Panc1 (cell line): ENCODE measurements around the gene CFAP221. TPM values are rescaled to one million over a fixed set of nuclear protein-coding genes. Genes with fewer than 3 reads are reported as not detected.

Experiments
- ATAC-seq: fragments of 200-7000 bp; cut with Tn5 transposase; 2 replicates; pipeline ENCODE4 v1.9.1; 2020; ENCODE audit warnings: mild to moderate bottlenecking, moderate library complexity
- BruUV-seq: library from RNA; stranded (reverse); fragments of 400-500 nt; replicated peaks from 2 replicates; lab custom pipeline; 2021; lab: Mats Ljungman, UMichigan
- CTCF ChIA-PET: fragments of 300-600 bp; sonication (Branson Sonifier 250); formaldehyde crosslinking; loops from one replicate; lab custom pipeline; 2022; ENCODE audit warnings: antibody characterized with exemption; lab: Charles Lee
- POLR2A ChIA-PET: fragments of 300-600 bp; sonication (Branson Sonifier 250); formaldehyde crosslinking; loops from one replicate; lab custom pipeline; 2022; ENCODE audit warnings: antibody characterized with exemption; lab: Charles Lee
- DNase-seq: peaks from one replicate; pipeline ENCODE4 v3.0.0-alpha.2; 2010; ENCODE audit warnings: low read depth, low spot score
- H3K27ac ChIP-seq: 2 replicates; pipeline ENCODE4 v1.5.1; 2011; ENCODE audit warnings: mild to moderate bottlenecking, low read length, inconsistent platforms
- H3K27me3 ChIP-seq: fragments of 200-500 bp; sonication (Bioruptor generic); 2 replicates; pipeline ENCODE4 v1.6.0; 2014; ENCODE audit warnings: low read length, inconsistent platforms; ENCODE audit not compliant: control insufficient read depth, insufficient read depth
- H3K36me3 ChIP-seq: fragments of 200-500 bp; sonication (Bioruptor generic); 2 replicates; pipeline ENCODE4 v1.5.1; 2014; ENCODE audit warnings: inconsistent platforms, mild to moderate bottlenecking, low read length, moderate library complexity; ENCODE audit not compliant: control insufficient read depth, insufficient read depth
- H3K4me1 ChIP-seq: 2 replicates; pipeline ENCODE4 v1.5.1; 2011; ENCODE audit warnings: inconsistent platforms, mild to moderate bottlenecking, low read length, moderate library complexity; ENCODE audit not compliant: control insufficient read depth, insufficient read depth
- H3K4me3 ChIP-seq, 2 experiments: 2 replicates each; pipeline ENCODE4 v1.5.1; 2011 to 2012; ENCODE audit warnings: low read depth in 2 of 2, low read length in 2 of 2, mild to moderate bottlenecking in 2 of 2, inconsistent platforms in 1 of 2, moderate library complexity in 1 of 2
- H3K9me3 ChIP-seq: fragments of 200-500 bp; sonication (Bioruptor generic); 2 replicates; pipeline ENCODE4 v1.5.1; 2014; ENCODE audit warnings: low read depth, mild to moderate bottlenecking, inconsistent platforms, low read length, moderate library complexity; ENCODE audit not compliant: control insufficient read depth, insufficient read depth
- CTCF ChIP-seq: fragments of 450-650 bp; IDR thresholded peaks from 2 replicates; pipeline ENCODE4 v1.5.1; 2017; ENCODE audit warnings: mild to moderate bottlenecking
- POLR2AphosphoS5 ChIP-seq: IDR thresholded peaks from 2 replicates; pipeline ENCODE4 v1.6.1; 2012; ENCODE audit warnings: mild to moderate bottlenecking, low read depth, low read length, moderate library complexity
- REST ChIP-seq, 2 experiments: IDR thresholded peaks; 2 replicates each; pipeline ENCODE4 v1.6.1; 2011 to 2012; ENCODE audit warnings: low read depth in 2 of 2, control low read depth in 1 of 2, low read length in 1 of 2, mild to moderate bottlenecking in 1 of 2, moderate library complexity in 1 of 2; ENCODE audit not compliant: insufficient read depth in 1 of 2
- SIN3A ChIP-seq: IDR thresholded peaks from 2 replicates; pipeline ENCODE4 v1.6.1; 2012; ENCODE audit warnings: low read depth, mild to moderate bottlenecking, low read length, moderate library complexity, borderline replicate concordance; ENCODE audit not compliant: insufficient read depth
- TCF7L2 ChIP-seq: IDR thresholded peaks from 2 replicates; pipeline ENCODE4 v1.6.1; 2011; ENCODE audit warnings: mild to moderate bottlenecking, low read depth, low read length, inconsistent platforms
- in situ Hi-C: cut with HindIII; loops from 2 replicates; pipeline ENCODE4 v1.10.0; 2016; ENCODE audit warnings: low sequenced_read_pairs, low pct_unique_long_range_greater_than_20kb
- intact Hi-C: fragments of 100-400 bp; cut with micrococcal nuclease; formaldehyde crosslinking; loops from one replicate; pipeline ENCODE4 v1.10.0; 2022; ENCODE audit not compliant: unreplicated experiment
- total RNA-seq: library from RNA; stranded (reverse); gene quantifications from one replicate; pipeline ENCODE4 v1.2.1, GENCODE V29; 2021; ENCODE audit not compliant: unreplicated experiment

The CFAP221 gene
- total RNA-seq, 1 experiment from 2014 or later = not detected

- ChIA-PET POLR2A (no interaction called here), CTCF (no interaction called here)
- ATAC-seq = no peak
- BruUV-seq = no TSS peak
- TF ChIP-seq REST (IDR thresholded peaks at IDR 0.05; ENCODE audit: insufficient read depth in 1 of 2, low read depth in 2 of 2, low read length in 1 of 2) (no peak), SIN3A (no peak)
- no peak for DNase-seq
- H3K9me3 ChIP-seq = no peaks in the 10 kb centered on the region
- H3K27ac ChIP-seq = no peak overlapping the region
- no peaks in the 10 kb centered on the region for H3K27me3 ChIP-seq
- no peak overlapping the region for H3K4me3 ChIP-seq
- no peaks in the 10 kb centered on the region for H3K36me3 ChIP-seq
- intact Hi-C loops = no loop called here
- H3K4me1 ChIP-seq = no peaks in the 10 kb centered on the region
- in situ Hi-C loops = no loop called here
Measured at GRCh38 chr2:119694845-119695521, 150.7 kb downstream of the CFAP221 start.

- TF ChIP-seq CTCF = no peak
- TF ChIP-seq SIN3A = no peak
- no peak for TF ChIP-seq TCF7L2
- Histone ChIP-seq H3K4me1 (no peaks in the 10 kb centered on the region), H3K9me3 (no peaks in the 10 kb centered on the region), H3K4me3 (no peak overlapping the region), H3K36me3 (no peaks in the 10 kb centered on the region), H3K27ac (no peak overlapping the region), H3K27me3 (no peaks in the 10 kb centered on the region)
- ATAC-seq (no peak), DNase-seq (no peak)
- in situ Hi-C loops = no loop called here
- no TSS peak for BruUV-seq
- ChIA-PET POLR2A (no interaction called here), CTCF (no interaction called here)
- intact Hi-C loops = no loop called here
Measured at GRCh38 chr2:119696005-119696404, 151.8 kb downstream of the CFAP221 start.

GRCh38 chr2:119696494-119697030 lies 152.3 kb downstream of the CFAP221 start:
- no TSS peak for BruUV-seq
- intact Hi-C loops = no loop called here
- Histone ChIP-seq H3K4me1 (no peaks in the 10 kb centered on the region), H3K4me3 (no peak overlapping the region), H3K36me3 (no peaks in the 10 kb centered on the region), H3K27me3 (no peaks in the 10 kb centered on the region), H3K9me3 (no peaks in the 10 kb centered on the region), H3K27ac (no peak overlapping the region)
- ATAC-seq (no peak), DNase-seq (no peak)
- TF ChIP-seq REST (IDR thresholded peaks at IDR 0.05; ENCODE audit: insufficient read depth in 1 of 2, low read depth in 2 of 2, low read length in 1 of 2) (no peak), CTCF (no peak), SIN3A (no peak), TCF7L2 (no peak), POLR2AphosphoS5 (no peak)
- POLR2A ChIA-PET = no interaction called here
- CTCF ChIA-PET = no interaction called here
- in situ Hi-C loops = no loop called here
